NCI-H1436 treated with DMSO at 0.1 percent for 48 hours (cell line): ENCODE measurements around the gene CCR9.
"Not testable (repeated sequence)": the region's sequence is repeated elsewhere in the genome, so short reads cannot be mapped to it uniquely, and the experiment has no call there.

Experiments
- DNase-seq: peaks from one replicate; lab custom pipeline; 2025; lab: John Stamatoyannopoulos, UW

Gene CCR9, protein sequence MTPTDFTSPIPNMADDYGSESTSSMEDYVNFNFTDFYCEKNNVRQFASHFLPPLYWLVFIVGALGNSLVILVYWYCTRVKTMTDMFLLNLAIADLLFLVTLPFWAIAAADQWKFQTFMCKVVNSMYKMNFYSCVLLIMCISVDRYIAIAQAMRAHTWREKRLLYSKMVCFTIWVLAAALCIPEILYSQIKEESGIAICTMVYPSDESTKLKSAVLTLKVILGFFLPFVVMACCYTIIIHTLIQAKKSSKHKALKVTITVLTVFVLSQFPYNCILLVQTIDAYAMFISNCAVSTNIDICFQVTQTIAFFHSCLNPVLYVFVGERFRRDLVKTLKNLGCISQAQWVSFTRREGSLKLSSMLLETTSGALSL

GRCh38 chr3:45885979-45886705 lies at the start of gene CCR9:
Gene CCR9, plus strand, starts transcription at chr3:45886543. Its CDS starts 8,391 bp downstream, at chr3:45894934.
- DNase-seq: no peak

- DNase-seq: no peak
Measured at GRCh38 chr3:45838466-45838865, 47.9 kb upstream of the CCR9 start.

DNA sequence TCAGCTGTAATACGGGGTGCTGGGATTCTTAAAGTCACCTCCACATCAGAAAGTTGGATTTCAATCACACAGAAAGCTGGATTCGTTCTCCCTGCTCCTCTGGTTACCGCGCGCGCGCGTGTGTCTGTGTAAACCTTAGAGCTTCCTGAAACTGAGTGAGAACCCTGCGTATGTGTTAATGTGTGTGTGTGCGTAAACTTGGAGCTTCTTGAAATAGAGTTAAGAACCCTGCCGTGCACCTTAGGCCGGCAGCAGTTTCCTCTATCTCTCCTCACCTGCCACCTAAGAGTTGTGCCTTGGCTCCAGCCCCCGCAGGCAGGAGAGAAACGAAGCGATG lies 45.0 kb upstream of the CCR9 start:
- DNase-seq: no peak

GRCh38 chr3:45841757-45842491 lies 44.4 kb upstream of the CCR9 start, which contains the start of gene LZTFL1:
Gene LZTFL1, minus strand, starts transcription at chr3:45842119. Its CDS starts 128 bp downstream, at chr3:45841991.
- peak; percentile 34 for DNase-seq

- DNase-seq: no peak
Measured at GRCh38 chr3:45842851-45843625, 43.3 kb upstream of the CCR9 start.

- no peak for DNase-seq
Measured at GRCh38 chr3:45844616-45845015, 41.7 kb upstream of the CCR9 start.

DNA sequence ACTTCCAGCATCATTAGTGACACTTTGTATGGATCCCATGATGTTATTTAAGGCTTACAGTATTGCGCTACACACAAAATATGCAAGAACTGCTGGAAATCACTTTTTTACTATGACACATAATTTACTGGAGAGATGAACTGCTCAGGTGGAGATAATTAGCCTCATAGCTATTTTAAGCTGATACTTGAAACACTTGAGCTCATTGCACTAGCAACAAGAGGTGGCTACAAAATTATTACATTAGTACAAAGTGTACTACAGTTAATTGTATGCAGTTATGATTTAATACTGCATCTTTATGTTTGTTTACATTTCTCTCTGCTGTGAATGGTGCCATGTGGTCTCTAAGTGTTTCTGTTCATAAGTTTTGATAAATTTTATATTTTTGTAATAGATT lies 38.0 kb upstream of the CCR9 start:
- no peak for DNase-seq

DNA sequence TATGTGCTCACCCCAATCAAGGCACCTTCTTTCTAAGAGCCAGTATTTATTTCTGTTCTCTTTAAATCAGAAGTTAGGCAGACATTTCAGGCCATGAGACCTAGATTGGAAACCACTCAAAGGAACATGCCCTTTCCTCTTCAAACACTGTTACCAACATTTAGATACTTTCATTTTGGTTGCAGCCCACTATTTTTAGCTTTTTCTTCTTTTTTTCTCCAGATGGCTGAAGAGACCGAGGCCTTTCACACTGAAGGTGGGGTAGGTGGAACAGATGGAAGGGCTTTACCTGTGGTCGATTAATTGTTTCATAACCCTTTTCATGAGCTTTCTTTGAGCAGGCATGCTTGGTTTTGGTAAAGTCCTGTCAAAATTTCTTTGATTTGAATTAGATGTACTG lies 33.5 kb upstream of the CCR9 start:
- no peak for DNase-seq

GRCh38 chr3:45856323-45856722 lies 30.0 kb upstream of the CCR9 start:
- DNase-seq: not testable (repeated sequence)

GRCh38 chr3:45857024-45857423 lies 29.3 kb upstream of the CCR9 start:
- not testable (repeated sequence) for DNase-seq

DNA sequence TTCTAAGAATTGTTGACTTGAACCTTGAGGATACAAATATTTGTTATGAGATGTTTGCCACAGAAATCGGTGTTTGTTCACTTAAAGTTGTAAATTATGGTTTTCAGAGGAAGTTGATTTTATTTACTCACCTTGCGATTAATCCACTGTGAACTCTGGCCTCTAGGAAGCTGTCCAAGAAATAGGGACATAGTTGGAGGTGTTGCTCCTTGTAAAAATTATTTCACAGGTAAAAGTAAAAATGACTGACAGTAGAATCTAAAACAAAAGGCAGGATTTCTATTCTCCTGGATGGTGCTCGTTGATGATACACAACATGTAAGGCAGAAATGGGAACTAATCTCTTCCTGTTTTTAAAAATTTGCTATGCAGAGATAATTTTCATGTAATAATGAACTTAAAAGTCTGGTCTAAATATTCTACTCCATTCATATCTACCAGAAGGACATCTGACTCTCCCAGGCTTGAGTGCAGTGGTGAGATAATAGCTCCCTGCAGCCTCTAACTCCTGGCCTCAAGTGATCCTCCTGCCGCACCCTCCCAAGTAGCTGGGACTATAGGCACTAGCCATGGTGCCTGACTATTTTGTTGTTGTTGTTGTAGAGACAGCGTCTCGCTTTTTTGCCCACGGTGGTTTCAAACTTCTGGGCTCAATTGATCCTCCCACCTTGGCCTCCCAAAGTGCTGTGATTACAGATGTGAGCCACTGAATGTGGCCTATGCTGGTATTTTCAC lies 27.4 kb upstream of the CCR9 start:
- no peak for DNase-seq

DNA sequence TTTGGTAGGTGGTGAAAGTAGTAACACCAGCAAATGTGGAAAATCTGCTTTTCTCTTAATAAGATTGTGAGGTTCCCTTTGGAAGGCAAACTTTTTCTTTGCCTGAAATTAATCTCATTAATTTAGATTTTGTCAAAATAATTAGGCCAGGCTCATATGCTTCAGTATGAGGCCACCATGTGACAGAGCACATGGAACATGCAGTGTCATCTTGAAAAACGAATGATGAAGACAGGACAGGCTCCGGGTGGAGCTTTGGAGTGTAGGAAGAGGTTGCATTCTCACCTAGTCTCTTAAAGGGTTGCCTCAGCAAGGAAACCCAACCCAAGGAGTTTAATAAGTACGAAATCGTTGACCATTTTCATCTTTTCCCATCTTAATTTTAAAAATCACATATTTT lies 25.9 kb upstream of the CCR9 start:
- no peak for DNase-seq

- DNase-seq: no peak
Measured at GRCh38 chr3:45861043-45861719, 25.2 kb upstream of the CCR9 start.

DNA sequence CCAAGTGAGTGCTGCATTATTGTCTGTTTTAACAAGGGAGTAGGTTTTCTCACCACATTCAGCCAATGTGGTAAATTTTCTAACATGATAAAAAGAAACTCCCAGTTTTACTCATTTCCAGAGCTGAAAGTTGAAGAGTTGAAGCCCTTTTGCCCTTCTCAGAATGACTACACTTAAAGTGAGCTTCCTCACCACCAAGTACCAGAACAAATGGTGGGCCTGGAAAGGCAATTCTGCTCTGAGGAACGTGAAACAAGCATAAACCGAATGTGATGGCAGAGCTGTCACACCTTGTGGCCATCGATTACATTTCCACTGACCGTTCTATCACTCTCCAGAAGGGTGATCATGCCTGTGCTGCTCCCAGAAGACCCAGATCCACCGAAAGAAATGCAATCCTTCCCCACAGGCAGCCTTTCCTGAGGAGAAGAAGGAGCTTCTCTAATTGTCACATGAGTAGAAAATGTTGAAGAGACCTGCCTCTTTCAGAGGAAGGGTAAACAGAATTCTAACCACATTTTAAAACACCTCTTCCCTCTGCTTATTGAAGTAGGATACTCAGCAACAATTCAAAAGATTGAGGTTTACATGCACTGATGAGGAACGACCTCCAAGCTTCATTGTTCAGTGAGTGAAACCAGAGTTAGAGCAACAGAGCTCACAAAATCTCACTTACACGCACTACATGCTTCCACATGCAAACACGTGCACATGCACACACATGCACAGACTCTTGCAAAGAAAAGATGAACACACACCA lies 21.4 kb upstream of the CCR9 start:
- DNase-seq: no peak

GRCh38 chr3:45865563-45865962 lies 20.8 kb upstream of the CCR9 start:
- no peak for DNase-seq

- no peak for DNase-seq
Measured at GRCh38 chr3:45868213-45868612, 18.1 kb upstream of the CCR9 start.

GRCh38 chr3:45868650-45869049 lies 17.7 kb upstream of the CCR9 start:
- no peak for DNase-seq

- DNase-seq: no peak
Measured at GRCh38 chr3:45869638-45870037, 16.7 kb upstream of the CCR9 start.

DNA sequence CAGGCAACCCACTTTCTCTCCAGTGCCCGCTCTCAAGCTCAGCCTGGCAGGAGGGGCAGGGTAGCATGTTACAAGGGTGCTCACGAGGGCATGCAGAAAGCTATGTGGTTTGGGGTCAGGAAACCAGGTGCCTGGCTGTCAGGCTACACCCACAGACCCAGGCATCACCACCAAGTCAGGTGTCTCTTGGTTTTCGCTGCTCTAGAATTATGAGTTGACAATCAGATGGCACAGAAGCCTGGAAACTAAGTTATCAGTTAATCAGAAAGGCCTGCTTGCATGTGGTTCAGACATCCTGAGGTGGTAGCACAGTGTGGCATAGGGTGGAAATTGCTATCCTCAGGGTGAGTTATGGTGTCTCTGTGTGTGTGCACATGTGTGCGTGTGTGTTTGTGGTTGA lies 16.2 kb upstream of the CCR9 start:
- no peak for DNase-seq

DNA sequence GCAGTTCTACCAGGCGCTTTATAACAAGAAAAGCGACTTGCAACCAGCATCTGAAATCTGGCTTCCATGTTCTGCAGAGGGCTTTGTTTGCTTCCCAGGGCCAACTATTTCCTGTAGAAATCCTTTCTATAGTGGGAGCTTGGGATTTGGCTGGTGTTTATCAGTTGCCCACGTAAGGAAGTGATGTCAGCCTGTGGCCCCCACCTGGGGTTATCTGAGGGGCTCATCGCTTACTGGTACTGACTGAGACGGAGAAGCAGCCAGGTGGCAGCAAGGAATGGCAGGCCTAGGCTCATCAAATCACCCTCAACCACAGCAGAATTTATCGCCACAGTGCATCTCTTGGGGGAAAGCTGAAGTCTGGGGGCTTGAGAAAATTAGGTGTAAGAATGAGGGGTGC lies 14.6 kb upstream of the CCR9 start:
- DNase-seq: no peak
